ENCODE measurements around the gene CRIM1. TPM values are rescaled to one million over a fixed set of nuclear protein-coding genes. Genes with fewer than 3 reads are reported as not detected.

CRIM1 gene
- total RNA-seq, 2 donors from 2014 or later, result 55.7 to 90.7 TPM

DNA sequence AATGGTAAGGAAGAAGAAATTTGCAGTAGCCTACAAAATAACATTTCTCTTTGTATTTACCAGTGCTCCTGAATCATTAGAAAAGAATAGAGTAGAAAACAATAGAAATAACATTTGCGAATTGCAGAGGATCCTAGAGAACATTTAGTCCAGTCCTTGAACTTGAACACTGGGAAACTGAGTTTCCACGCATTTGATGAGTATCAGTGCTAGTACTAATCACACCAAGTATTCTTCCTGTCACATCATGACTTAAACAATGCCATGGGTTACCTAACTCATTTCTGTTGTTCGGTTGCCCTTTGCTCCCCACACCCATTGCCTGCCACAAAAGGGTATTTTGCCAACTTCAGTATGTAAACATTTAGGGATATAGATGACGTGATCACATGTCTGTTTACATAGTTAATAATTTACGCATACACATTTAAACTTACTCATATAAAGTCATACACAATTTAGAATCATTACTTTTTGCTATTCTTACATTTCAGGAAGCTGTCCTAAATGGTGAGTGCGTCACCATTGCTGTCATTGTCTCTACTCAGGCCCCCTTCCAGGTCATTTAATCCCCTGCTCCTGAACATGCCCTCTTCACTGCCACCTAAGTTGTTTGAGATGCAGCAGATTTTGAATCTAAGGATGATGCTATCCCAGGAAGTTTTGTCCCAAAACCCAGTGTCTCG, 42.3 kb downstream of the CRIM1 start:
- no peaks in the 10 kb centered on the region for H3K9me3 ChIP-seq
- H3K4me1 ChIP-seq, result peaks cover 10% of the 10 kb centered on the region
- H3K27me3 ChIP-seq, result no peaks in the 10 kb centered on the region
- no peaks in the 10 kb centered on the region for H3K36me3 ChIP-seq
- TF ChIP-seq, protein P1, sequence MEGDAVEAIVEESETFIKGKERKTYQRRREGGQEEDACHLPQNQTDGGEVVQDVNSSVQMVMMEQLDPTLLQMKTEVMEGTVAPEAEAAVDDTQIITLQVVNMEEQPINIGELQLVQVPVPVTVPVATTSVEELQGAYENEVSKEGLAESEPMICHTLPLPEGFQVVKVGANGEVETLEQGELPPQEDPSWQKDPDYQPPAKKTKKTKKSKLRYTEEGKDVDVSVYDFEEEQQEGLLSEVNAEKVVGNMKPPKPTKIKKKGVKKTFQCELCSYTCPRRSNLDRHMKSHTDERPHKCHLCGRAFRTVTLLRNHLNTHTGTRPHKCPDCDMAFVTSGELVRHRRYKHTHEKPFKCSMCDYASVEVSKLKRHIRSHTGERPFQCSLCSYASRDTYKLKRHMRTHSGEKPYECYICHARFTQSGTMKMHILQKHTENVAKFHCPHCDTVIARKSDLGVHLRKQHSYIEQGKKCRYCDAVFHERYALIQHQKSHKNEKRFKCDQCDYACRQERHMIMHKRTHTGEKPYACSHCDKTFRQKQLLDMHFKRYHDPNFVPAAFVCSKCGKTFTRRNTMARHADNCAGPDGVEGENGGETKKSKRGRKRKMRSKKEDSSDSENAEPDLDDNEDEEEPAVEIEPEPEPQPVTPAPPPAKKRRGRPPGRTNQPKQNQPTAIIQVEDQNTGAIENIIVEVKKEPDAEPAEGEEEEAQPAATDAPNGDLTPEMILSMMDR (IDR thresholded peaks at IDR 0.05), result no peak
- peak overlapping the region; percentile 66 for H3K27ac ChIP-seq
- peak overlapping the region in 1 of 2 donors; percentile 47 for H3K9ac ChIP-seq (ENCODE audit: low read depth in 2 of 2, low read length in 2 of 2)
- DNase-seq, result peak; percentile 80
- intact Hi-C loops (cut with DNase I), result no loop called here
- no peak overlapping the region for H3K4me3 ChIP-seq

DNA sequence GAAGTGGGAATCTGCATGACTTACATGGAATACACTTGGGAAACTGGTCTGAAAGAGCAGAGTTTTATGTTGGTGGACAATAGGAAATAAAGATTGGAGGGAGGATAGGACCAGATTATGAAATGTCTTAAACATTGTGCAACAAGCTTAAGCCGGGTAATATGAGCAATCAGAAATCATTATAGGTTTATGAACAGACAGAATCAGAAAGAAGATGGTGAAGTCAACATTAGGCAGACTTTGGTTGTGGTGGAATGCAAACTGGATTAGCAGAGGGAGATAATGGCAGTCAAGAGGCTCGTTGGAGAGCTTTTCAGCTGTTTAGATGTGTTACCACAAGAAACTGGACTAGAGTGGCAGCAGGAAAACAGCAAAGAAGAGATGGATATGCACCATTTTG, 43.5 kb downstream of the CRIM1 start:
- no peaks in the 10 kb centered on the region for H3K27me3 ChIP-seq
- H3K9me3 ChIP-seq, result no peaks in the 10 kb centered on the region
- no peaks in the 10 kb centered on the region for H3K36me3 ChIP-seq
- no peak overlapping the region for H3K9ac ChIP-seq (ENCODE audit: low read depth in 2 of 2, low read length in 2 of 2)
- DNase-seq, result no peak
- H3K4me3 ChIP-seq, result no peak overlapping the region
- H3K27ac ChIP-seq, result no peak overlapping the region
- H3K4me1 ChIP-seq, result peaks cover 10% of the 10 kb centered on the region
- intact Hi-C loops (cut with DNase I), result no loop called here
- TF ChIP-seq, protein P1 (IDR thresholded peaks at IDR 0.05), result no peak

DNA sequence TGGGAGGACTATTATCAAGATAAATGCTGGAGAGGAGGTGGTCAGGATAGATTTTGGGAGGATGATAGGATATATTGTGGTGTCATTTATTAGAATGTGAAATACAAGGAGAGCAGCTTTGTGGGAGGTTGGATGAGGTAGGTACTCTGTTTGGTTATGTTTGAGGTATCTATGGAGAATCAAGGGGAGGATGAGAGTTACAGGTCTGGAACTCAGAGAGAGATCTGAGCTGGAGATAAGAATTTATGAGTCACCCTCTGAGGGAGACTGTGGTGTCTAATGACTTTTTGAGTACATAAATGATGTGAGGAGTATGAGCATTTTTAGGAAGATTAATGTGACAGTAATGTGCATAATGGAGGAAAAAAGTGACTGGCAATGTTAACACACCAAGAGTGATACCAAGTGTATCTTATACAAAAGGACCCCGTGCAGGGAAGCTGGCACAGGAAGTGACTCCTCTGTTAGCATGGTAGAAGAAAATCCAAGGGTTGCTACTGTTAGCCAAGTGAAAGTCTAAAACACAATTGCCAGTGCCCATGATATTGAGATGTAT, 48.2 kb downstream of the CRIM1 start:
- DNase-seq, result no peak
- Histone ChIP-seq H3K4me1 (no peaks in the 10 kb centered on the region), H3K4me3 (no peak overlapping the region), H3K36me3 (no peaks in the 10 kb centered on the region), H3K27ac (no peak overlapping the region), H3K9me3 (no peaks in the 10 kb centered on the region), H3K27me3 (no peaks in the 10 kb centered on the region), H3K9ac (ENCODE audit: low read depth in 2 of 2, low read length in 2 of 2) (no peak overlapping the region)
- intact Hi-C loops (cut with DNase I), result no loop called here
- TF ChIP-seq, protein P1 (IDR thresholded peaks at IDR 0.05), result no peak

DNA sequence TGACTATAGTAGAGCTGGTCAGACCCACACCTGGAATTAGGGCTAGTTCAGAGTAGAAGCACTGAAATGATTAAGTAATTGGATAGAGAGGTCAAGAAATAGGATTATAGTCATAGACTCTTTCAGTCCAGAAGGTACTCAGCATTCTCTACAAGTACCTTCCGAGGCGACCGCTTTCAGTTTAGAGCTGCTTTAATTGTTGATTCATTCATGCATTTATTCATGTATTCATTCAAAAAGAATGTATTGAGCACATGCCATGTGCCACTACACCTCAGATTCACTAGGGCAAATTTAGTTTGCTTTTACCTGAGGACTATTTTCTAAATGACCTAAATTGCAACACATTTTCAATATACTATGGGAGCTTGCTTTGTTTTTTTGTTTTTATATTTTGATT, 48.7 kb downstream of the CRIM1 start:
- no peak for DNase-seq
- no peak overlapping the region for H3K9ac ChIP-seq (ENCODE audit: low read depth in 2 of 2, low read length in 2 of 2)

DNA sequence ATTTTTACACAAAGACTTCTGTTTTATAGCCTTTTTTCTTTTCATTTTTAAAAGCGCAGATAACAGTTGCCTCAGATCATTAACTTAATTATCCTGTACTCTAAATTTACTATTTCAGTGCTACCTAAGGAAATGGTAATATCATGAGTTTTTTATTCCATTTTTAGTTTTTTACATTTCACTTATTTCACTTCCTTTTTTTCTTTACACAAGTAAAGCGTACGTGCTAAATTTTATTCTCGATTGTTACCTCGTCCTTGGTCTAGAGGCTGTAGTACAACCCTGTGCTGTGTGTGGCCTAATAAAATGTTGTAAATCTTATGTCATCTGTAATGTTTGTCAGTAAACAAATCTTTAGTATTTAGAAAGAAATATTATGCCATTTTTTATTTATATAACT, 49.2 kb downstream of the CRIM1 start:
- H3K27me3 ChIP-seq, result no peaks in the 10 kb centered on the region
- no peak overlapping the region for H3K9ac ChIP-seq (ENCODE audit: low read depth in 2 of 2, low read length in 2 of 2)
- H3K27ac ChIP-seq, result no peak overlapping the region
- no peak for DNase-seq
- H3K36me3 ChIP-seq, result no peaks in the 10 kb centered on the region
- TF ChIP-seq, protein P1 (IDR thresholded peaks at IDR 0.05), result no peak
- H3K4me1 ChIP-seq, result no peaks in the 10 kb centered on the region
- H3K9me3 ChIP-seq, result no peaks in the 10 kb centered on the region
- no peak overlapping the region for H3K4me3 ChIP-seq
- intact Hi-C loops (cut with DNase I), result no loop called here

More for the DNA sequence above, 48.7 kb downstream of the CRIM1 start:
- Histone ChIP-seq H3K27ac (no peak overlapping the region), H3K4me3 (no peak overlapping the region), H3K36me3 (no peaks in the 10 kb centered on the region), H3K9me3 (no peaks in the 10 kb centered on the region), H3K27me3 (no peaks in the 10 kb centered on the region), H3K4me1 (no peaks in the 10 kb centered on the region)
- TF ChIP-seq, protein P1 (IDR thresholded peaks at IDR 0.05), result no peak
- intact Hi-C loops (cut with DNase I), result no loop called here
